GM13976 (cell line): Measurements from ENCODE around the gene BACE2.

Source experiments
- DNase-seq: peaks from one replicate; pipeline ENCODE4 v3.0.0; 2012; ENCODE audit warnings: low spot score
- in situ Hi-C: fragments of 300-500 bp; cut with MboI; formaldehyde crosslinking; loops from one replicate; pipeline ENCODE4 v1.12.0; 2022; ENCODE audit warnings: low sequenced_read_pairs, mixed read lengths, inconsistent platforms; ENCODE audit not compliant: unreplicated experiment
- TF ChIP-seq, protein P1 (sequence below): IDR thresholded peaks from 2 replicates; pipeline ENCODE4 v1.5.1; 2012; ENCODE audit warnings: borderline replicate concordance, mild to moderate bottlenecking; ENCODE audit not compliant: insufficient read depth; ENCODE audit errors: extremely low read depth, missing control alignments, control extremely low read depth

The BACE2 gene

DNA sequence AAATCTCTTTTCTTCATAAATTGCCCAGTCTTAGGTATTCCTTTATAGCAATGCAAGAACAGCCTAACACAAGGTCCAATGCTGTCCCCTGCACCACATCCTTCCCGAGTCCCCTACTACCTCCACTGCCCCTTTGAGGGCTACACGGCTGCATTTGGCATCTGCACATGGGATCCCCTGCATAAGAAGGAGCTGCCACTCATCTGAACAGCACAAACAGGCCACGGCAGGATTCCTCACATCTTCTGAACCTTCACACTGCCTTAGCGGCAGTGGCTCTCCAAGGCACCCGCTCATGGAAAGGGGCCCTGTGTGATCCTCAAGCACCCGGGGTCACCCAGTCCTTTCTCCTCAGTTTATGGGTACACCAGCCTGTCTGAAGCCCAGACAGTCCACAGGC, 29.2 kb upstream of the BACE2 start:
- TF ChIP-seq, protein P1, sequence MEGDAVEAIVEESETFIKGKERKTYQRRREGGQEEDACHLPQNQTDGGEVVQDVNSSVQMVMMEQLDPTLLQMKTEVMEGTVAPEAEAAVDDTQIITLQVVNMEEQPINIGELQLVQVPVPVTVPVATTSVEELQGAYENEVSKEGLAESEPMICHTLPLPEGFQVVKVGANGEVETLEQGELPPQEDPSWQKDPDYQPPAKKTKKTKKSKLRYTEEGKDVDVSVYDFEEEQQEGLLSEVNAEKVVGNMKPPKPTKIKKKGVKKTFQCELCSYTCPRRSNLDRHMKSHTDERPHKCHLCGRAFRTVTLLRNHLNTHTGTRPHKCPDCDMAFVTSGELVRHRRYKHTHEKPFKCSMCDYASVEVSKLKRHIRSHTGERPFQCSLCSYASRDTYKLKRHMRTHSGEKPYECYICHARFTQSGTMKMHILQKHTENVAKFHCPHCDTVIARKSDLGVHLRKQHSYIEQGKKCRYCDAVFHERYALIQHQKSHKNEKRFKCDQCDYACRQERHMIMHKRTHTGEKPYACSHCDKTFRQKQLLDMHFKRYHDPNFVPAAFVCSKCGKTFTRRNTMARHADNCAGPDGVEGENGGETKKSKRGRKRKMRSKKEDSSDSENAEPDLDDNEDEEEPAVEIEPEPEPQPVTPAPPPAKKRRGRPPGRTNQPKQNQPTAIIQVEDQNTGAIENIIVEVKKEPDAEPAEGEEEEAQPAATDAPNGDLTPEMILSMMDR: no peak
- in situ Hi-C loops: no loop called here
- DNase-seq: no peak

DNA sequence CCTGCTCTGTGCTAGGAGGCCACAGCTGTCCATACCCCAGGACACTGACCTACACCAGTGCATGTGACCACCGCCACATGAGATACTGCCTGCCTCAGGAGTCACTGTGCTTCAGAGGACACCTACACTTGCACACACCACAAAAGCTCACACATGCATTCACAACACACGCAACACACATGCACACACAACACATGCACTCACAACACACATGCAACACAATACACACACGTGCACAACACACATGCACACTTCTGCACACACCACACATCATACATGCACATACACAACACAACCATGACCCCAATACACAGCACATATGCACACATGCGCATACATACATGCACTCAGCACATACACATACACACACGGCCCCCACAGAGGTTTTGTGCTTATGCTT, 28.7 kb upstream of the BACE2 start:
- TF ChIP-seq, protein P1: no peak
- in situ Hi-C loops: no loop called here
- DNase-seq: no peak

DNA sequence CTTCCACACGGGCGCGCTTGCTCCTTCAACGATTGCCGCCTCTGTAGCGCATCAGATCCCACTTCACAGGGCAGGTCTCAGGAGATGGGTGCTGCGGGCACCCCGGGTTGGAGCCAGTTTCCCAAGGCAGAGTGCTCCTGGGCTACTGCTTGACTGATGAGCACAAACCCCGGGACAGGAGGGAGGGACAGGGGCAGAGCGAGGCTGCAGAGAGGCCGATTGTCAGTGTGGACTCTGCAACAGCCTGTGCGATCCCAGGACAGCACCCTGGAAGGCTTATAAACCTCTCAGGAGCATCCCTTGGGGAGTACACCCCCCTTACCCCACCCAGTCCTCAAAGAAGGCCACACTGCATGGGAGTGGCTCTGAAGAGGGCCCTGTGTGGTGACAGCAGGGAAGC, 28.0 kb upstream of the BACE2 start:
- in situ Hi-C loops: no loop called here
- TF ChIP-seq, protein P1: no peak
- no peak for DNase-seq

DNA sequence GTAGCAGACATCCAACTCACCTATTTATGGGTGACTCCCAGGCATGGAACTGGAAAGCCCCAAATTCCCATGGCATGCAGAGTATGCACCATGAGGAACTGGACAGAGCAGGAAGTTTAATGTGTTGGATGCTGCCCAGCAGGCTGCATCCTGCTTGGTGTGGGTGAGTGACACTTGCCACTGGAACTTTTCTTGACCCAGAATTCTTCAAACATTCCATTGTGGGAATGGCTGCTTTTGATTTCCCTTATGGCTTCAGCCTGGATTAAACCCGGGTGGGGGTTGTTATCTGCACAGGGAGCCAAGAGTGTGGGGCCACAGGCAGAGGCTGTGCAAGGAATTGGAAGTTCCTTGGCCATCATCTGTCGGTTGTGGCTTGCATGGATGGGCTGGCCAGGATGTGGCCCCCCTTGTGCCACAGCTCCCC, 26.9 kb upstream of the BACE2 start:
- TF ChIP-seq, protein P1: no peak
- in situ Hi-C loops: no loop called here
- DNase-seq: no peak

DNA sequence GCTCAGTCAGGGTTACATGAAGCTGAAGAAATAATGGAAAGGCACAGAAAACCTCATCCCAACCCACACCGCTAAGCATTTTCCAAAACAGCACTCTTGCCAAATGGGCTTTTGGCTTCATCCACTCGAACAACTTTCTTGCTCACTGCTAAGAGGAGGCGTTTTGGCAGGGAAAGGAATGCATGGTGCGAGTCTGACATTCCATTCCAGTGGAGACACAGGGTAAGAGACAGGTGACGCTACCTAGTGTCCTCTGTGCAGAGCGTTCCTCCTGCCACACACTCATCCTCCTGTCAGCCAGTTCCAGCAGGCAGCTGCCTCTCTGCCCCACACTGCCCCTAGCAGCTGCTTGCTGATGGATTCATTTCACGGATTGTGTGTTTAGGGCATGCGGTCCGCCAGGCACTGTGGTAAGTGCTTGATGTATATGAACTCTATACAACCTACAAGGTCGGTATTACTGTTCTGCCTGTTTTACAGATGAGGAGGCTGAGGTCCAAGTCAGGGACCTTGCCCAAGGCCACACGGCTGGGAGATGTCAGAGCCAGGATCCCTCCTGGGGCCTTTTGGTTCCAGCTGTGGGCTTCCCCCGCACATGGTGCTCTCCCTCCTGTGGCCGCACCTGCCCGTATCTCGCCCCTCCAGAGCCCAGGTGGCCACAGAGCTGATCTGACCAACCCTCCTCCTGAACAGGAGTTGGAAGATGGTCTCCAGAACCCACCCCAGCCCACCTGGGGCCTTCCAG, 25.7 kb upstream of the BACE2 start:
- TF ChIP-seq, protein P1: no peak
- DNase-seq: no peak
- in situ Hi-C loops: no loop called here

DNA sequence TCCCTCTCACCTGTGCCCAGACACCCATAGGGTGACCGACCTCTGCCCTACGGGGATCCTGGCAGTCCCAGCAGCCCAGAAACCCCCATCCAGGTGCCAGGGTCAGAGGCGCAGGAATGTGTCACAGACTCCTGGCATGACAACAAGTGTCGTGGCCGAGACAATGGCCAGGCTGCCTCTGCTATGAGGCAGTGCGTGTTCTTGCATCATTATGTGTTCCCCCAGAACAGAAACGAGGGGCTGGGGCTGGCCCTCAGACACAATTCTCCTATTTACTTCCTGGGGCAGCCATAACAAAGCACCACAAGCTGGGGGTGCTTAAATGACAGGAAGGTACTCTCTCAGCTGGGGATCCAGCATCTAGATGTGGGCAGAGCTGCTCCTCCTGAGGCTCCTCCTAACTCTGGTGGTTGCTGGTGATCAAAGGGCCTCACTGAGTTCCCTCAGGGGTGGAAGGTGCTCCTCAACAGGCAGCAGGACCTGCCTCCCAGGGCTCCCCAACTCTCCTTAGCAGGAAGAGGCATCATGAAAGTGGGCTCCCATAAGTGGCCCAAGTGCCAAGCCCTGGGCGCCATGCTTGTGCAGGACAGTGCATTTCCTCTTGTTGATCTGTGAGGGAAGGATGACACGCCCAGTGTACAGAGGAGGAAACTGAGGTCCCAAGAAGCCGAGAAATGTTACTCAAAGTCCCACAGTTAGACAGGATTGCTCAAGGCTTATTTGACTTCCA, 24.2 kb upstream of the BACE2 start:
- TF ChIP-seq, protein P1: no peak
- no peak for DNase-seq
- in situ Hi-C loops: no loop called here
